NCI-H748 treated with DMSO at 0.1 percent for 48 hours (cell line): ENCODE data around the gene BAK1.
"Not testable (repeated sequence)": the region's sequence is repeated elsewhere in the genome, so short reads cannot be mapped to it uniquely, and the experiment has no call there.

Experiments used
- DNase-seq: peaks from one replicate; lab custom pipeline; 2025; lab: John Stamatoyannopoulos, UW

BAK1 gene

GRCh38 chr6:33551538-33551937, 28.5 kb downstream of the BAK1 start:
- DNase-seq = no peak

DNA sequence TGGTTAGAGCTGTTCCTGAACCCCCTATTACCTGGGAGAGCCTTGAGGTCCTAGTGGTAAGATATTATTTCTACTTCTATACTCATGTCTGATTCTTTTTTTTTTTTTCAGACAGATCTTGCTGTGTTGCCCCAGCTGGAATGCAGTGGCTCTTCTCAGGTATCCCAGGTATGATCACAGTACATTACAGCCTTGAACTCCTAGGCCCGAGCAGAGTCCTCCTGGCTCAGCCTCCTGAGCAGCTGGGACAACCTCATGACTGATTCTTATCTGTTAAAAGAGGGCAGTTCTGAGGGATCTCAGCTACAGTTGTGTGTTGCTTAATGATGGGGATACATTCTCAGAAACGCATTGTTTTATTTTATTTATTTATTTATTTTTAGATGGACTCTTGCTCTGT, 30.2 kb downstream of the BAK1 start:
- DNase-seq = no peak

DNA sequence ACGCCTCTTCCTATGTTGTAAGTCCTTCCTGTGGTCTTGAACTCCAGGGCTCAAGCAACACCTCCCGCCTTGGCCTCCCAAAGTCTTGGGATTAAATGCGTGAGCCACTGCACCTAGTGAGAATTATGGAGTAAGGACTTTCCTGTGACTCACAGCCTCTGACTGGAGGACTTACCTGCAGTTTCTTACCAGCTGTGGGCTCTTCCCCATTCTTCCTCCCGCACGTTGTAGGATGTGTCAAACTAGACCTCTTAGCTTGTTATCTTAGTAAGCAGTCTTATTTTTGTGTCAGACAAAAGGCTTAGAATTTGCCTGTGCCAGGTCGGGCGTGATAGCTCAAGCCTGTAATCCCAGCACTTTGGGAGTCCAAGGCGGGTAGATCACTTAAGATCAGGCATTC, 30.9 kb downstream of the BAK1 start:
- DNase-seq = no peak

- DNase-seq = no peak
Measured at GRCh38 chr6:33547499-33547898, 32.6 kb downstream of the BAK1 start.

GRCh38 chr6:33546766-33547165, 33.3 kb downstream of the BAK1 start:
- no peak for DNase-seq

DNA sequence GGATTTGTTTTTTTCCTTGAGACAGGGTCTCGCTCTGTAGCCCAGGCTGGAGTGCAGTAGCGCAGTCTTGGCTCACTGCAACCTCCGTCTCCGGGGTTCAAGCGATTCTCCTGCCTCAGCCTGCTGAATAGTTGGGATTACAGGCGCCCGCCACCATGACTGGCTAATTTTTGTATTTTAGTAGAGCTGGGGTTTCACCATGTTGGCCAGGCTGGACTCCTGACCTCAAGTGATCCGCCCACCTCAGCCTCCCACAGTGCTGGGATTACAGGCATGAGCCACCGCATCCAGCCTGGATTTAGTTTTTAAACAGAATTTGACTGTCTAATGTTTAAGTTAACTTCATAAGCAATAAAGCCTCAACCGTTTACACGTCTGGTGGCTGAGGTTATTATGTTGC, 34.8 kb downstream of the BAK1 start:
- not testable (repeated sequence) for DNase-seq

DNA sequence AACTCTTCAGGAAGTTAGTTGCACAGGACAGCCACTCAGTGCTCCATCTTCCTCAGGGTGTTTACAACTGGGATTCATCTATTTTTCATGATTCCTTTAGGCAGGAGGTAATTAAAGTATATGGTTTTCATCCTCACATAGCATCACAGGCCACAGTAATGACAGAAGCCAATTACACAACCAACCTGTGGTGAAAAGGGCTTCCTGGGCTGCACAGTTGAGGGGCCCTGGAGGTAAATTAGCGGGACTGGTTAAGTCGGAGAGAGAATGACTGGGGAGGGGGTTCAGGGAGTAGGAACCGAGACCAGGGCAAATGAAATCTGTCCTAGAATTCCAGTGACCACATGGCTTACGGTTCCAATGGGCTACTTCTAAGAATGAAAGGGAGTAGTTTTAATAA, 37.0 kb downstream of the BAK1 start:
- DNase-seq = no peak

DNA sequence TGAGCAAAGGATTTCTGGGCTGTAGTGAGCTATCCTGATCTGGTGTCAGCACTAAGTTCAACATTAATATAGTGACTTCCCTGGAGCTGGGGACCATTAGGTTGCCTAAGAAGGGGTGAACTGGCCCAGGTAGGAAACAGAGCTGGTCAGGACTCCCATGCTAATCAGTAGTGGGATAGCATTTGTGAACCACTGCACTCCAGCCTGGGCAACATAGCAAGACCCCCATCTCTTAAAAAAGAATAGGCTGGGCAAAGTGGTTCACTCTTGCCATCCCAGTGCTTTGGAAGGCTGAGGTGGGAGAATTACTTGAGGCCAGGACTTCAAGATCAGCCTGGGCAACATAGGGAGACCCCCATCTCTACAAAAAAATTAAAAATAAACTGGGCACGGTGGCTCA, 39.3 kb downstream of the BAK1 start:
- DNase-seq = no peak

- DNase-seq = no peak
Measured at GRCh38 chr6:33534702-33535101, 45.4 kb downstream of the BAK1 start.

DNA sequence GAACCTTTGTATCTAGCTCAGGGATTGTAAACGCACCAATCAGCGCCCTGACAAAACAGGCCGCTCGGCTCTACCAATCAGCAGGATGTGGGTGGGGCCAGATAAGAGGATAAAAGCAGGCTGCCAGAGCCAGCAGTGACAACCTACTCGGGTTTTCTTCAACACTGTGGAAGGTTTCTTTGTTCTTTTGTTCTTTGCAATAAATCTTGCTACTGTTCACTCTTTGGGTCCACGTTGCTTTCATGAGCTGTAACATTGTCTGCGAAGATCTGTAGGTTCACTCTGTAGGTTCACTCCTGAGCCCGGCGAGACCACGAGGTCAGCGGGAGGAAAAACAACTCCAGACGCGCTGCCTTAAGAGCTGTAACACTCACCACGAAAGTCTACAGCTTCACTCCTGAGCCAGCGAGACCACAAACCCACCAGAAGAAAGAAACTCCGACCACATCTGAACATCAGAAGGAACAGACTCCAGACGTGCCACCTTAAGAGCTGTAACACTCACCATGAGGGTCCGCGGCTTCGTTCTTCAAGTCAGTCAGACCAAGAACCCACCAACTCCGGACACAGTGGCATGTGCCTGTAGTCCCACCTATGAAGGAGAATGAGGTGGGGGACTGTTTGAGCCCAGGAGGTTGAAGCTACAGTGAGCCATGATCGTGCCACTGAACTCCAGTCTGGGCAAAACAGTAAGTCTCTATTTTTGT, 46.8 kb downstream of the BAK1 start:
- DNase-seq = not testable (repeated sequence)

- DNase-seq = not testable (repeated sequence)
Measured at GRCh38 chr6:33532431-33532830, 47.6 kb downstream of the BAK1 start.

GRCh38 chr6:33530617-33531016, 49.5 kb downstream of the BAK1 start:
- DNase-seq = not testable (repeated sequence)
